EL (cell line): ENCODE results near the gene DCST2.
"Not testable (repeated sequence)": the region's sequence is repeated elsewhere in the genome, so short reads cannot be mapped to it uniquely, and the experiment has no call there.

ENCODE experiments used
- DNase-seq: peaks from one replicate; pipeline ENCODE4 v3.0.0-alpha.2; 2016

The DCST2 gene

DNA sequence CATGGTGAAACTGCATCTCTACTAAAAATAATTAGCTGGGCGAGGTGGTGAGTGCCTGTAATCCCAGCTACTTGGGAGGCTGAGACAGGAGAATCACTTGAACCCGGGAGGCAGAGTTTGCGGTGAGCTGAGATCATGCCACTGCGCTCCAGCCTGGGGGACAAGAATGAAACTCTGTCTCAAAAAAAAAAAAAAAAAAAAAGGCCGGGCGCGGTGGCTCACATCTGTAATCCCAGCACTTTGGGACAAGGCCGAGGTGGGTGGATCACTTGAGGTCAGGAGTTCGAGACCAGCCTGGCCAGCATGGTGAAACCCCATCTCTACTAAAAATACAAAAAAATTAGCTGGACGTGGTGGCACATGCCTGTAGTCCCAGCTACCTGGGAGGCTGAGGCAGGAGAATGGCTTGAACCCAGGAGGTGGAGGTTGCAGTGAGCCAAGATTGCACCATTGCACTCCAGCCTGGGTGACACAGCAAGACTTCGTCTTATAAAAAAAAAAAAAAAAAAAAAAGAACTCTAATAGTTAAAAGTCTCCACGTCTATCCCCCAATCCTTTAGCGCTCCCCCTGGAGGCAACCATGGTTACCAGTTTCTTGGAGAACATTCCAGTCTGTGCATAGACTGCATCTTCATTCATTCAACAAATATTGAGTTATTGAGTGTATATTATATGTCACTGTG, 38.1 kb downstream of the DCST2 start:
- peak; percentile 81 for DNase-seq

DNA sequence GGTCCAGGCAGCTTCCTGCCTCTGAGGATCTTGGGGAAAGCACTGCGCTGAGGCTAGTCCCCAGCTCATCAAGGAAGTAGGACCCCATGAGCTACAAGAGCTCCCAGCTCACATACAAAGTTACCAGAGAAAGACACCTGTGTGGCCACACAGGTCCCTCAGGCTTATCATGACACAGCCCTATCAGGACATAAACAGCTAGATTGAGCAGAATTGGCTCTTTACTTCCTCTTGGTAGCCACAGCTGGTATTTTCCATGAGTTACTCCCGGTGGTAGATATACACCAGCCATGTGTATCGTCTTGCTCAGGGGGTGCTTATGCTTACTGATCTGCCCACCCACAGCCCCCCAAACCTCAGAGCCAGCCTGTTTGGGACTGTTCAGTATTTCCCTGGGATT, 39.0 kb downstream of the DCST2 start:
- no peak for DNase-seq

DNA sequence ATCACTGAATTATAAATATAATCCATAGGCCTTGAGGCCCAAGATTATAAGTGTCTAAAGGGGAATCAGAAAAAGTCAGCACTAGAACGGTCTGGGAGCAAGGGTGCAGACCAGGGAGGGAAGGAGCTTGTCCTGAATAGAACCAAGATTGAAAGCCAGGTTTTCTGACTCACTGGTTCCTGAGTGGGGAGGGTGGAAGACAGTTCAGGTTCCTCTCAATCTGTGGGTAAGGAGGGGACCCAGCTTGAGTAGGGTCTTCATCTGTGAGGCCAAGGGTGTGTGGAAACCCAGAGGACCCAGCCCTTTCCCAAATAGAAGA, 39.4 kb downstream of the DCST2 start:
- no peak for DNase-seq

DNA sequence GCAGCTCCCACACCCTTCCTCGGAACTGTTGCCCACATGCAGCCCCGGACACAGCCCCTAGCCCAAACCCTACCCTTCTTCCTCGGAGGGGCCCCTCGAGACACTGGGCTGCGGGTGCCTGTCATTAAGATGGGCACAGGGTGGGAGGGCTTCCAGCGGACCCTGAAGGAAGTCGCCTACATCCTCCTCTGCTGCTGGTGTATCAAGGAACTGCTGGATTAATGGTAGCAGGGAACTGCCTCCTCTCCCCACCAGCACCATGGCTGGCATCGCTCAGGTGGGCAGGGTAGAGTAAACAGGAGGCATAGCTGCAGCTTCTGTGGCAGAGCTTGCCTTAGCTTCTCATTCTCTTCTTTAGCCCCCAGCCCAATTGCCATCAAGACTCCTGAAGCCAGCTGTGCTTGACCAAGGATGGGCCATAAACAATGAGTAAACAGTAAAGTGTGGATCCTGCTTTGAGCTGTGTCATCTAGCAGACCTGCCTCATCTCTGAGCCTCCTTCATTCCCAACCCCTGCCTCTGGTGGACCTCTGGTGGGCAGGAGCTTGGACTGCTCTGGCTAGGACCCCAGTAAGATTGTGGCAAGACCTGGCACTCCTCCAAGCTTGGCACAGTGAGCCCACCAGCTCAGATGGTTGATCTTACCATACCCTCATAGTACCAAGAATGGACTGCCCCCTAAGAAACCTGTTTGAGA, 39.9 kb downstream of the DCST2 start, which contains the start of gene LENEP:
Gene LENEP (plus strand): TSS at position 15 of the 697 bp plus-strand sequence. CDS start 22 bp downstream, at position 37.
- no peak for DNase-seq

DNA sequence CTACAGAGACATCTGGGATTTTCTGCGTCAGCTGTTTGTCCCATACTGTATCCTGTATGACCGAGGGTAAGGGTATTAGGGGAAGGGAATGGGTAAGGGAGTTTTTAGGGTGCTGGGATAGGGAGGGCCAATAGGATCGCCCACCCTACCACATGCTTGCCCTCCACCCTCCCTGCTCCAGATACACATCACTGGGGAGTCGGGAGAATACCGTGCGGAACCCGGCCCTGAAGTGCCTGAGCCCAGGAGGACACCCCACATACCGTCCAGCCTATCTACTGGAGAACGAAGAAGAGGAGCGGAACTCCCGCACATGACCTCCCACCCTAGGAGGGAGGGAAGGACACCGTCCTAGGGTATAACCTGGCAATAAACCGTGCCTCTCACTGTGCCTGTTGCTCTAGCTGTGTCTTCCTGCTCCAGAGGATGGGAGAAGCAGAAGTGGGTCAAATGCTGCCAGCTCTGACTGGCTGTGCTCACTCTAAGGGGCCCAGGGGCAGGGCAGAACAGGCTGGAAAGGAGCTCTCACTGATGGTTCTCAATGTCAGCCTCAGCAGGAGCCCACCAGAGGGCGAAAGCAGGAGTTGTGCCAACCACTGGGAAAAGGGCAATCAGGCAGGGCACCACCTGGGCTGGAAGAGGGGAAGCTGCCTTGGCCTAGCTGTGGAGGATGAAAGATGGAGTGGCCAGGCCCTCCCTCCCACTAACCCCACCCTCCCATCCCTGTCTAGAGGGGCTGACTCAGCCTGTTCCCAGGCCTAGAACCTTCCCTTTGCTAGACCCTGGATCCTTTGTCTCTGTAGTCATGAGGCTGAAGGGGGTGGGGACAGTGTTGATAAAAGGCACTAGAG, 40.6 kb downstream of the DCST2 start:
- DNase-seq: peak; percentile 46

DNA sequence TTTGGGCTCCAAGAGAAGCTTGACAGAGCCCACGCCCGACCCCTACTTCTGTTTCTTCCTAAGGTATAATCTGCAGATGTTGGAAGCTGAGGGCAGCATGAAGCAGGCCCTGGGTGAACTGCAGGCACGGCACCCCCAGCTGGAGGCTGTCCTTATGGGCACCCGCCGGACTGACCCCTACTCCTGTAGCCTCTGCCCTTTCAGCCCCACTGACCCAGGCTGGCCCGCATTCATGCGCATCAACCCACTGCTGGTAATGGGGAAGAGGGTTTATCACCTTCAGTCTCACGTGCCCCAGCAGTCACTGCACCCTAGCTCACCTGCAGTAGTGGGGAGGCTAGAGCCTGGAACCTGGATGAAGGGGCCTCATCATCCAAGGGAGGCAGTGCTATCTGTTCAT, 43.3 kb downstream of the DCST2 start:
- no peak for DNase-seq

DNA sequence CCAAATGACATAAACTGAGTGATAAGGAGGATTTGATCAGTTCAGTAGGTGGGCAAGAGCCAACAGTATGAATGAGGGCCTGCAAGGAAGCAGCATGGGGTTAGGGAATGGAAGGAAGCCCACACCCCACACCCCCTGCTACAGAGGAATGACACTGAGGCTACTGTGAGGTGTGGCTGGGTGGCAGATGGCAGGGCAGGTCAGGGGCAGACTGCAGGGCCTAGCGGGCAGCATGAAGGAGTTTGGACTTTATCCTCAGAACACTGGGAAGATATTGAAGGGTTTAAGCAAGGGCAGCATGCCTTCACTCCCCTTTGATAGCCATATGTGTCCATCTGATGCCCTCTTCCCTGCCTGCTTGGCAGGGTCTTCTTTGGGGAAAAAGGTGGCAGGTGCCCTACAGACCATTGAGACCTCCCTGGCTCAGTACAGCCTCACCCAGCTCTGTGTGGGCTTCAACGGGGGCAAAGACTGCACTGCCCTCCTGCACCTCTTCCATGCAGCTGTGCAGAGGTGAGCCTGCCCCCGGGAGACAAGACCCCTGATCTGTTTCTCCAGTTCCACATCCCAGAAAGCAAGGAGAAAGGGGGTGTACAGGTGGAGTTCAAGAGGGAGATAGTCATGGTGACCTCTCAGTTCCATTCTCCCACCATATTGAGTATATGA, 44.3 kb downstream of the DCST2 start:
- DNase-seq: no peak

DNA sequence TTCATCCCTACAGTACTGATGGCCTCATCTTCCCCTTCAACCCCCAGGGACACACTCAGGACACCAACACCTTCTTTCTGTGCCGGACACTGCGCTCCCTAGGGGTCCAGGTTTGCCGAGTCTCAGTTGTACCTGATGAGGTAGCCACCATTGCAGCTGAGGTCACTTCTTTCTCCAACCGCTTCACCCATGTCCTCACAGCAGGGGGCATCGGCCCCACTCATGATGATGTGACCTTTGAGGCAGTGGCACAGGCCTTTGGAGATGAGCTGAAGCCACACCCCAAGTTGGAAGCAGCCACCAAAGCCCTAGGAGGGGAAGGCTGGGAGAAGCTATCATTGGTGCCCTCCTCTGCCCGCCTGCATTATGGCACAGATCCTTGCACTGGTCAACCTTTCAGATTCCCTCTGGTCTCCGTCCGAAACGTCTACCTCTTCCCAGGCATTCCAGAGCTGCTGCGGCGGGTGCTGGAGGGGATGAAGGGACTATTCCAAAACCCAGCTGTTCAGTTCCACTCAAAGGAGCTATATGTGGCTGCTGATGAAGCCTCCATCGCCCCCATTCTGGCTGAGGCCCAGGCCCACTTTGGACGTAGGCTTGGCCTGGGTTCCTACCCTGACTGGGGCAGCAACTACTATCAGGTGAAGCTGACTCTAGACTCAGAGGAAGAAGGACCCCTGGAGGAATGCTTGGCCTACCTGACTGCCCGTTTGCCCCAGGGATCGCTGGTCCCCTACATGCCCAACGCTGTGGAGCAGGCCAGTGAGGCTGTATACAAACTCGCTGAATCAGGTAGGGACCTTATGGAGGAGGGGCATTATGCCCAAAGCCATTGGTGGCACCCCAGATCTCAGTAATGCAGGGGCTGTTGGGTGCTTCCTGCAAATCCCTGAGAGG, 45.3 kb downstream of the DCST2 start:
- no peak for DNase-seq

DNA sequence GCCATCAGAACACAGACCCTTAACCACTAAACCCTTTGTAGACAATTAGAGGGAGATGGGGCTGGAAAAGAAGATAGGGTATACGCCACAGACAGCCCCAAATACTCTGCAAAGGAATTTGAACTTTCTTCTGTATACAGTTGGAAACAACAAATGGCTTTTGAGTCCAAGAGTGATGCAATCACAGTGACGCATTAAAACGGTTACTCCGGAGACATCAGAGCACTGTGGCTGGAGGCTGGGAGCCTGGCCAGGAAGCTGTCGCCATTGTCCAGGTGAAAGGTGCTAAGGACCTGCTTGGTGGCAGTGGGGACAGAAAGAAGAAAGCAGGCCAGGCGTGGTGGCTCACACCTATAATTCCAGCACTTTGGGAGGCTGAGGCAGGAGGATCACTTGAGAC, 46.3 kb downstream of the DCST2 start:
- DNase-seq: no peak

DNA sequence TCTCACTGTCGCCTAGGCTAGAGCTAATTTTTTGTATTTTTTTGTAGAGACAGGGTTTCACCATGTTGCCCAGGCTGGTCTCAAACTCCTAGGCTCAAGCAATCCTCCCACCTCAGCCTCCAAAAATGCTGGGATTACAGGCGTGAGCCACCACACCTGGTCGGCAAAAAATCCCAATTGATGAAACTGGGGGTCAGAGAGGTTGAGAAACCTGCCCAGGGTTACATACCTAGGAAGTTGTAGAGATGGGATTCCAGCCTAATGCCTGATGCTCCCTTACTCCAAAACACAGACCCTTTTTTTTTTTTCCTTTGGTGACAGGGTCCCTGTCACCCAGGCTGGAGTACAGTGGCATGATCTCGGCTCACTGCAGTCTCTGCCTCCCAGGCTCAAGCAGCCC, 46.8 kb downstream of the DCST2 start:
- DNase-seq: not testable (repeated sequence)

DNA sequence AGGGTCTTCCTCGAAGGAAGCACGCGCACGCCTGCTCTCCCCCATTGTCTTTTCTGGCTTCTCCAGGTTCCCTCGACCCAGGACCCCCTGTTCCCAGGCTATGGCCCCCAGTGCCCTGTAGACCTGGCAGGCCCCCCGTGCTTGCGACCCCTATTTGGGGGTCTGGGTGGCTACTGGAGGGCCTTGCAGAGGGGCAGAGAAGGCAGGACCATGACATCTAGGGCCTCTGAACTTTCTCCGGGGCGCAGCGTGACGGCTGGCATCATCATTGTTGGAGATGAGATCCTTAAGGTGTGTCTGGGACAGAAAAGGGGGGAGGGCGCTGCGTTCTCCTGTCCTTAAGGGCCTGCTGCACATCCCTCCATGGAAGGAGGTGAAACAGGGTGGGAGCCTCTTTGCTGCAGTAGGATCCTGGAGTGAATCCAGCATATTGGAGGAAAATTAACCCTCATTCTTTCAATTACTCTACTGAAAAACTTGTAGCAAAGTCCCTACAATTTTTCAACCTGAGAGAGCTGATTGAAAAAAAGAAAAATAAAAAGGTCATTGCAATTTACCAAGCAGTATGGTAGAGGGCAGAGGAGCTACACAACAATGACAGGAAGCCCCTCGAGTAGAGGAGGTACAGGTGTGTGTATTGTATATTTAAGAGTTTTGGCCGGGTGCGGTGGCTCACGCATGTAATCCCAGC, 49.7 kb downstream of the DCST2 start:
- no peak for DNase-seq

DNA sequence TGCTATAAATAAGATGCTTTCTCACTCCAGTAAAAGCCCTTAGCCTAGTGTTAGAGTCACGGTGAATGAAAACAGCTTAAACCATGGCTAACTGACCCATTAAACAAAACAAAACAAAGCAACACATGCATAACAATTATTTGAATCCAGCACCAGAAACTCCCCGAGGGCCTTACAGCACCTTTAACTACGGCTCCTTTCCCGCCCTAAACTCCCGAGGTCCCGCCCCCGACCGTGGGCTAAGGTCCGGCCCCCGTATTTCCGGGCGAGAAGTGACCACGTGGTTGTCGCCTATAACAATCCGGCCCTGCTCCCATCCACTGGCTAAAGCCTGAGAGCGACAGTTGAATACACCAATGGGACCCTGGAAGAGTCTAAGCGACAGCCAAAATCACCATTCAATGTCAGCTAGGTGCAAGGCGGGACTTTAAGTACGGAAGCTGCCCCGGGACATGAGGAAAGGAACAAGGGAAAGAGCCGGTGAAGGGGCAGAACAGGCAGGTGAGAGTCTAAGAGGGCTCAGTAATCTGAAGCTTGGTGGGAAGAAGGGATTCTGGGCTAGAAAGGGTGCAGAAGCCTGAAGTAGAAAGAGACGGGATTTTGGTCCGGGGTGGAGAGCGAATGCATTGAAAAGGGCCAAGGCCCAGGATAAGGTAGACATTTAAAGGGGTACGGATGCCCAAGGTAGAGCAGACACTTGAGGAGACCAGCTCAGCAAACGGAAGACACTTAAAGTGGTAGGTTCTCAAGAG, 50.5 kb downstream of the DCST2 start, which contains the start of gene FLAD1:
Gene FLAD1 (plus strand): TSS at position 448 of the 752 bp plus-strand sequence. CDS start 351 bp downstream, outside the sequence.
- peak; percentile 100 for DNase-seq

DNA sequence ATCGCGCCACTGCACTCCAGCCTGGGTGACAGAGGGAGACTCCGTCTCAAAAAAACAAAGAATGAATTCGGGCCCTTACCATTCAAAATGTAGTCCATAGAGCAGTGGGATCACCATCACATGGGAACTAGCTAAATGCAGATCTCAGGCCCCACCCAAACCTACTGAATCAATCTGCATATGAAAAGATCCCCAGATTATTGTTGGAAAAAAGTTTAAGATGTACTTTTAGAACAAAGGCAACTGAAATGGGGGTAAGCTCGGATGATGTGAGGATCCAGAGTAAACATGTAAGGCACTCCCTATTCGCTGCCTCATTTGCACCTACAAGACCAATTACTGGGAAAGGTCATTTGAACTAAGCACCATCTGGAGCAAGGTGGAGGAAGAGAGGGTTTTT, 51.2 kb downstream of the DCST2 start:
- DNase-seq: no peak

DNA sequence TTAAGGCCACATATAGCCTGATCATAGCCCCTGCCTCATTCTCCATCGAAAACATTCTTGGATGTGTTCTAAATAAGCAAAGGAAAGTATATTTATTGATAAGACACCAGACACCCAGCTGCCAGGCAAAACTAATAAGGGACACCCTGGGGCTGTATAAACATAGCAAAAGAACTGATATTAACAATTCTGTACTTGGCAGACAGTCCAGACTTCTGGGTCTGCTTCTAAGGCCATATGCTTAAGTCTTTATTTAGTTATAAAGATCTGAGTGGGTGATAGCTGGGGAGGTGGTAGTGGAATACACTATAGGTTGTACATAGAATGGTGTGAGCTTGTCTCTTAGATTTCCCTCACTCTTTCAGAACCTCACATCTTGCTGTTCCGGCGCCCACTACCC, 55.2 kb downstream of the DCST2 start:
- DNase-seq: no peak

DNA sequence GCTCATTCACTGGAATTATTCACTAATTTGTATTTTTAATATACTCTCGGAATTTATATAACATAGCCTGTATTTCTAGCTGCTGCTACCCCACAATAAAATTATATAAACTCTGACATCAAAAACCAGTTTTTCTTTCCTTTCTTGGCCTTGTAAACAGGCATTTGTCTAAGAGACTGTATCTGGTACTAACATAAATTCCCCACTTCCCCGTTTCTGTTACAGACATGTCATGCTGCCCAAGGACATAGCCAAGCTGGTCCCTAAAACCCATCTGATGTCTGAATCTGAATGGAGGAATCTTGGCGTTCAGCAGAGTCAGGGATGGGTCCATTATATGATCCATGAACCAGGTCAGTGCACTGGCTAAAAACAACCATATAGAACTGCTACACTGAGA, 55.8 kb downstream of the DCST2 start:
- not testable (repeated sequence) for DNase-seq

DNA sequence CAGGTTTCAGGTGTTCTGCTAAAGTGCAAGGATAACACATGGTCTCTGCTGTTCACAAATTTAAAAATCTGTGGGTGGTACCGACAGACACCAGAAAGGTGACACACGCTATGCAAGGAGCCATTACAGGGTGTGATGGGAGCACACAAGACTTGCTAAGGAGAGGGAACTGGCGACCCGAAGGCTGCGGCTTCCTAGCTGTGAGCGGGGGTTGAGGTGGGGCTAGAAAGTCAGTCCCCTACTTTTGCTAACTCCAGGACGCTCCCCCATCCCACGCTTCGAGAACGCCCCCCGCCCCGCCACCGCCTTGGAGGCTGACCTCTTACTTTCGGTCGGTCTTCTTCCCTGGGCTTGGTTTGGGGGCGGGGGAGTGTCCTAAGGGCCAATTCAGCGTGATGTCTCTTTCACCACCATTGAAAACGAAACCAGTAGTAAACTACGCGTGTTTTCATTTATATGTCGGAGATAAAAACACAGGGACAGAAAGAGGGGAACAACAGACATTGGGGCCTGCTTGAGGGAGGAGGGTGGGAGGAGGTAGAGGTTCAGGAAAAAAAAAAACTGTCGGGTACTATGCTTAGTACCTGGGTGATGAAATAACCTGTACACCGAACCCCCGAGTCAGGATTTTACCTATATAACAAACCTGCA, 58.0 kb downstream of the DCST2 start:
- peak; percentile 65 for DNase-seq

DNA sequence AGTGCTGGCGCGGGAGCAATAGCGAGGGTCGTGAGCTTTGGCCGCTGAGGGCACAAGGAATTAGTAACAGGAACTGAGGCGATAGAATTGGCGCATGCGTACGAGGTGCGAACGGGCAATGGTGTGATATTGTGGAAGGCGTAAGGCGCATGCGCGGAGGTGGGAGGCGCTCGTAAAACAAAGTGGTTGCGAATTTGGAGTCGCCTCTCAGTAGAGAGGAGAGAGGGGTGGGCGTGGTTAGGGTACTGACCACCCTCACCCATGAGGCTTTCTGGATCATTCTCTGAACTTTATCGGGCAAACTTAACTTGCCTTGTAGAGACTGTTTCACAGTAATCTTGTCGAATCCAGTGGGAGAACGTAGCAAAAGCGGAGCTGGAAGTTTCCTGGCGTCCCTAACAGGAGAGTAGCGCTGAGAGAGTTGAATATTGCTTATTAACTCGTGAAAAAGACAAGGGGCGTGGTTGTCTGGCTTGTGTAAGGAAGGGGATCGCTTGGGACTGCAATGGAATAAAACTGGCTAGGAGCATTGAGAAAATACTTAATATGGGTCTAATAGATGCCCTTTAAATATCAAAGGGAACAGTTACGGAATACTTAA, 58.7 kb downstream of the DCST2 start:
- DNase-seq: peak; percentile 97

DNA sequence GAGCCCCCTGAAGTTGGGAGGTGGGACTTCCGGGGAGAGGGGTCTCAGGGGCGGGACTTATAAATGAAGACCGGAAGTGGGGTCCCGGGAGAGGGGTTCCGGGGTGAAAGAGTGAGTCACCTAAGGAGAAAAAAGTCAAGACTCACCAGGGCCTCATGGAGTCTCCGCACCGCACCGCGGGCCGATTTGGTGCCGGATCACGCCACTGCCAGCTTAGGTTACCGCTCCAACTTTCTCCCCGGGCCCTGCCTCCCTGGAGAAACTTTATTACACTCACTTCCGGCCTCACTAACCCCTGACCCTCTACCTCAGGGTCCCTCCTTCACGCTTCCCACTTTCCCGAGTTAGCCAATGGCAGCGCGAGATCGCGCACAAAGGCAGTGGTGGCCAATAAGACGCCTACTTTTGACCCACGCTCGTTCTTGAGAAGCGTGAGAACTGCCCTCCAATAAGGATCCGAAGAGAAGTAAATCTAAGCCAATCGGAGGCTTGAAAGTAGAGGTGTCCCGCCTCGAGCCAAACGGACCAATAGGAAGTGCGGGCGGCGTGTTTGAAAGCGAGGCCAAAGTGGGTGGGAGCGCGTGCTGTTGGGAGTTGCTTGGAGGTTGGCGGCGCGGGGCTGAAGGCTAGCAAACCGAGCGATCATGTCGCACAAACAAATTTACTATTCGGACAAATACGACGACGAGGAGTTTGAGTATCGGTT, 59.3 kb downstream of the DCST2 start, which contains the start of gene CKS1B:
Gene CKS1B (plus strand): TSS at position 580 of the 706 bp plus-strand sequence. CDS start 65 bp downstream, at position 645.
- peak; percentile 100 for DNase-seq
